ENCODE data around the gene TMEM52.

The TMEM52 gene

DNA sequence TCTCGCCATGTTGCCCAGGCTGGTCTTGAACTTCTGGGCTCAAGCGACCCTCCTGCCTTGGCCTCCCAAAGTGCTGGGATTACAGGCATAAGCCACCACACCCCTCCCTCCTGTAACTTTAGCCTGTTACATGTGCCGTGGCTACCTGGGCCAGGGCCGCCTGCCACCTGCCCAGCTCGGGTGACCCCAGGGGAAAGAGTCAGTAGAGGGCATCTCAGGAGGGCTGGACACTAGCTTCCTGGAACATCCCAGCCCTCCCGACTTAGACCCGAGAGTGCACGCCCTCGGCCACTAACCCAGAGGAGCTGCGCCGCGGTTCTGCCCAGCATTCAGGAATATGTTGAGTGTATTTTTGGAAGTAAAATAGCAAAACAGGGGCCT, 40.4 kb upstream of the TMEM52 start:
- WGBS, 2 experiments, result 83 to 87% methylated on average over 12 of the region's 12 CpGs

DNA sequence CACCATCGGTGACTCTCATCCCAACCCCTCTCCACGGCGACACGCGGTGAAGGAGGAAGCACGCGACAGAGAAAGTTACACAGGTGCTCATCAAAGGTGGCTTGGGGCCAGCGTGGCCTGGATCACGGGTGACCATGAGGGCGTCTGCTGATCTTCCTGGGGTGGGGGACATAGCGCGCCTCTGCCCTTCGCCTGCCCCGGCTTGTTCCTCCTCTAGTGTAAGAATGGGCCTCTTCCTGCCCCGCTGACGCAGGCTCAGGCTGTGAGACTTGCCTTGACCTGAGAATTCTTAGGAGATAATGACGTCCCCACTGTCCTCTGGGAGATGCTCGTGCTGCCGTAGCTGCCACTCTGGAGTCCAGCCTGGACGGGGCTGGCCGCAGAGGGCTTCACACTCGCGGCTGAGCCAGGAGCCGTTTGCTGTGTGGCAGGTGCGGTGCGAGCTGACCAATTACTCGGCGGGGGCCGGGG, 39.0 kb upstream of the TMEM52 start:
- WGBS, 2 experiments, result 94% methylated on average over 29 of the region's 29 CpGs

More for the DNA sequence above, 40.4 kb upstream of the TMEM52 start:
- H3K4me3 ChIP-seq (ENCODE audit: insufficient read depth, low read depth, low read length), result no peak overlapping the region
- no peaks in the 10 kb centered on the region for H3K36me3 ChIP-seq (ENCODE audit: control insufficient read depth, insufficient read depth, low read length)
- no peaks in the 10 kb centered on the region for H3K4me1 ChIP-seq (ENCODE audit: control insufficient read depth, insufficient read depth, low read length)
- H3K27ac ChIP-seq (ENCODE audit: insufficient read depth, low read depth, low read length, poor library complexity, severe bottlenecking), result no peak overlapping the region
- H3K9me3 ChIP-seq (ENCODE audit: control insufficient read depth, low read length), result no peaks in the 10 kb centered on the region
- H3K27me3 ChIP-seq (ENCODE audit: control insufficient read depth, insufficient read depth, low read length, poor library complexity, severe bottlenecking), result no peaks in the 10 kb centered on the region

DNA sequence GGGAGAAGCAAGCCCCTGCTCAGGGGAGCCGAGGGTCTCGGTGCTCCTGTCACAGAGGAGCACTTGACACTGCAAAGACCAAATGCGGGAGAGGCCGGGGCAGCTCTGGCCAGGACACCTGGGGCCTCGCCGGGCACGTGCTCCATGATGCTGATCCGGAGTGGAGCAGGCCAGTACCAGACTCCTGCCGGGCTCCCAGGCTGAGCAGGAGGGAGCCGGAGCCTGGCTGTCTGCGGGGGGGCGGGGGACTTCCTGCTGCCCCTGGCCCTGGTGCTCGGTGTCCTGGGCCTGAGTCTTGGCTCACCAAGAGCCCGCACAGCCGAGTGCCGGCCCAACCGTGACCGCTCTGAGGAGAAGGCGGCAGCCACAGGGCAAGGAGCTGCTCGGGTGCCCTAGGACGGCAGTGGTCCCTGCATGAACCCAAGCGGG, 38.5 kb upstream of the TMEM52 start:
- Histone ChIP-seq H3K4me3 (ENCODE audit: insufficient read depth, low read depth, low read length) (no peak overlapping the region), H3K9me3 (ENCODE audit: control insufficient read depth, low read length) (no peaks in the 10 kb centered on the region), H3K36me3 (ENCODE audit: control insufficient read depth, insufficient read depth, low read length) (no peaks in the 10 kb centered on the region), H3K27me3 (ENCODE audit: control insufficient read depth, insufficient read depth, low read length, poor library complexity, severe bottlenecking) (no peaks in the 10 kb centered on the region), H3K27ac (ENCODE audit: insufficient read depth, low read depth, low read length, poor library complexity, severe bottlenecking) (no peak overlapping the region), H3K4me1 (ENCODE audit: control insufficient read depth, insufficient read depth, low read length) (no peaks in the 10 kb centered on the region)
- WGBS, 2 experiments, result 88 to 91% methylated on average over 22 of the region's 22 CpGs

More for the DNA sequence above, 39.0 kb upstream of the TMEM52 start:
- Histone ChIP-seq H3K36me3 (ENCODE audit: control insufficient read depth, insufficient read depth, low read length) (no peaks in the 10 kb centered on the region), H3K4me1 (ENCODE audit: control insufficient read depth, insufficient read depth, low read length) (no peaks in the 10 kb centered on the region), H3K27ac (ENCODE audit: insufficient read depth, low read depth, low read length, poor library complexity, severe bottlenecking) (no peak overlapping the region), H3K27me3 (ENCODE audit: control insufficient read depth, insufficient read depth, low read length, poor library complexity, severe bottlenecking) (no peaks in the 10 kb centered on the region), H3K4me3 (ENCODE audit: insufficient read depth, low read depth, low read length) (no peak overlapping the region), H3K9me3 (ENCODE audit: control insufficient read depth, low read length) (no peaks in the 10 kb centered on the region)

DNA sequence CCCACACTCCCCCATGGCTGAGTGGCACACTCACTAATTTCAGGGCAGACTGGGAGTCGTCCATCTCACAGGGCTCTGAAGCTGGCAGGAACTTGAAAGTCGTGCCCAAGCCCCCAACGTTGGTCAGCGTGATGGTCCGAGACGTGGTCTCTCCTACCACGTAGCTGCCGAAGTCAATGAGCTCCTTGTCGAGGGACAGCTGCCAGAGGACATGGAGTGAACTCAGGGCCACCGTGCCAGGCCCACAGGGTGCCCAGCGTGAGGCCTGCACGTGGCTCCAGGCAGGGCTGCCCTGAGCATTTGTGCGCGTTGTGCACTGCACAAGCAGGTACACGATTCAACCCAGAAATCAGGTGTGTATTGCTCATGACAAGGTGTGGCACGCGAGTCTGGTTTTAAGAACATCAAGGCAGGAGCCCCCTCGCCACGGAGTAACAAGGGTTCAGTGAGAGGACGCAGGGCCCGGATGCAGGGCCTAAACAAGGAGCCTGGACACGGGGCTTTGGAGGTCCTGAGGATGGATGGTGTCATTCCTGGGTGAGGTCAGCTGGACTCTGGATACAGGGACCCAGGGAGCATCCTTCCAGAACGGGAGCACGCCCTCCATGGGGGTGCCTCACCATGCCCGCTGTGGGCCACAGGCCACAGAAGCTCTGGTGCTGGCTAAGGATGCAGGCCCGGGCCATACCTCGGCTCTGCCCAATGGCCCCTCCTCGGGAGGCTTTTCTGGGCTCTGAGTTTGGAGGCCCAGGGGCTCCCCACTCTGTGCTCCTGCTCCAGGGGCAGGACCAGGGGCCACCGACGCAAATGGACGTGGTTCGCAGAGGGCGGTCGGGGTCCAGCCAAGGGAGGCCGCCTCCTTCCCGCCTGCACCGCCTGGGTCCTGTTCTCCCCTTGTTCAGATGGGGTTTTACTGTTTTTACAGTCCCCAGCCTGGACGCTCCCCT, 37.8 kb upstream of the TMEM52 start:
- Histone ChIP-seq H3K36me3 (ENCODE audit: control insufficient read depth, insufficient read depth, low read length) (no peaks in the 10 kb centered on the region), H3K9me3 (ENCODE audit: control insufficient read depth, low read length) (no peaks in the 10 kb centered on the region), H3K27ac (ENCODE audit: insufficient read depth, low read depth, low read length, poor library complexity, severe bottlenecking) (no peak overlapping the region), H3K4me1 (ENCODE audit: control insufficient read depth, insufficient read depth, low read length) (no peaks in the 10 kb centered on the region), H3K4me3 (ENCODE audit: insufficient read depth, low read depth, low read length) (no peak overlapping the region), H3K27me3 (ENCODE audit: control insufficient read depth, insufficient read depth, low read length, poor library complexity, severe bottlenecking) (no peaks in the 10 kb centered on the region)
- WGBS, 2 experiments, result 91% methylated on average over 38 of the region's 38 CpGs

DNA sequence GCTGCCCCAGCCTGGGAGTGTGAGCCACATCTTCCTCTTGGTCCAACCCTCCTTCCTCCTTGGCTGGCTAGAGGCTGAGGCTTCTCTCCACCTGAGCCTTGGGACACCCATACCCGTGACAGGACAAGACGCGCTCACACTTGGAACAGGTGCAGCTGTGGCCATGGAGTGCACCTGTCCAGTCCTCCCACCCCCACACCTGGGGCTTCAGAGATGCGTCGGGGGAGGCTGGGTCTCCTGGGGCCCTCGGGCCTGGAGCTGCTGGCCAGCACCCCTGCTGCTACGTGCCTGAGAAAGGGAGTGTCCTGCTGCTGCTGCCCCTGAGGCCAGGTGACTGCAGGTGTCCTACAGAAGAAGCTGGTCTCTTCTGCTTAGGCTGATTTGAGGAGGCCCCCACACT, 37.0 kb upstream of the TMEM52 start:
- Histone ChIP-seq H3K4me3 (ENCODE audit: insufficient read depth, low read depth, low read length) (no peak overlapping the region), H3K9me3 (ENCODE audit: control insufficient read depth, low read length) (no peaks in the 10 kb centered on the region), H3K4me1 (ENCODE audit: control insufficient read depth, insufficient read depth, low read length) (no peaks in the 10 kb centered on the region), H3K36me3 (ENCODE audit: control insufficient read depth, insufficient read depth, low read length) (no peaks in the 10 kb centered on the region), H3K27me3 (ENCODE audit: control insufficient read depth, insufficient read depth, low read length, poor library complexity, severe bottlenecking) (no peaks in the 10 kb centered on the region), H3K27ac (ENCODE audit: insufficient read depth, low read depth, low read length, poor library complexity, severe bottlenecking) (no peak overlapping the region)
- WGBS, 2 experiments, result 89 to 91% methylated on average over 7 of the region's 7 CpGs

DNA sequence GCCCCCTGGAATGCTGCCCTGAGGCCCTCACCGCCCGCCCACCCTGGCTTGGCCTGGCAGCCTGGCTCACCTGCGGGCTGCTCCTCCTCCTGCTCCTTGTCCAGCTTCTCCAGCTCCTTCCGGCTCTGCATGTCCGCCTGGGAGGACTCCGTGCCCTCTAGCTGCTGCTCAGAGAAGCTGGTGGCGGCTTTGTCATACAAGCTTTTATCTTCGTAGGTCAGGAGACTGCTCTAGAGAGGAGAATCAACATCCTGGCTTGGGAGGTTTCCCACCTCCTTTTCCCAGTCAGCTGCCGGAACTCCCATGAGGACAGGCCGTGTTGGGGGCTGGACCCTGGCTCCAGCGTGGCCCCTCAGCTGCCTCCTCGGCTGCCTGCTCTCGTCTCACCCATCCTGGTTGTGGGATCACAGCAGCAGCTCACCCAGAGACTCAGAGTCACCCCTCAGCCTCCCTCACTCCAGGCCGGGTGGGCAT, 36.6 kb upstream of the TMEM52 start:
- H3K27me3 ChIP-seq (ENCODE audit: control insufficient read depth, insufficient read depth, low read length, poor library complexity, severe bottlenecking), result no peaks in the 10 kb centered on the region
- H3K27ac ChIP-seq (ENCODE audit: insufficient read depth, low read depth, low read length, poor library complexity, severe bottlenecking), result no peak overlapping the region
- H3K9me3 ChIP-seq (ENCODE audit: control insufficient read depth, low read length), result no peaks in the 10 kb centered on the region
- no peak overlapping the region for H3K4me3 ChIP-seq (ENCODE audit: insufficient read depth, low read depth, low read length)
- H3K36me3 ChIP-seq (ENCODE audit: control insufficient read depth, insufficient read depth, low read length), result no peaks in the 10 kb centered on the region
- WGBS, 2 experiments, result 80 to 81% methylated on average over 14 of the region's 14 CpGs
- no peaks in the 10 kb centered on the region for H3K4me1 ChIP-seq (ENCODE audit: control insufficient read depth, insufficient read depth, low read length)

DNA sequence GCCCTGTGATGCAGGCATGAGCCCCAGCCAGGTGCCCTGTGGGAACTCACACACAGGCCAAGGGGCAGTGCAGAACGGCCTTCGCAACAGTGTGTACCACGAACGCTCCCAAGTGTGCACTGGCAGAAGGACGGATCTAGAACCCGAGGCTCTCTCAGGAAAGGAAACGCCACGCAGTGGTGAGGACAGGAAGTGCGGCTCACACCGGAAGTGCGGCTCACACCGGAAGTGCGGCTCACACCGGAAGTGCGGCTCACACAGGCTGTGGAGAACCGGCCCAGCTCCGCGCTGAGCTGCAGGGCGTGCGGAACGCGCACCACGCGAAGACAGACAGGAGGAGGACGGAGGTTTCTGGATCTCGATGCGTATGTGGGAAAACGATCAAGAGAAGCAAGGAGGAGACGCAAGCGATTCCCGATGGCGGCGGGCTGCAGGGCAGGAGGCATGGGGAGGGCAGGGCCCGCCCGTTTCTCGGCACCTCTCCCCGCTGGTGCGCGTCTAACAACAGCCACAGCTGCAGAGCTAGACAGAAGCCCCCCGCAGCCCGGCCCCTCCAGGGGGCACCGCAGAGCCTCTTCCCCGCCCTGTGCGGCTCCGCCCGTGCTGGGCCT, 35.9 kb upstream of the TMEM52 start:
- Histone ChIP-seq H3K4me3 (ENCODE audit: insufficient read depth, low read depth, low read length) (no peak overlapping the region), H3K27ac (ENCODE audit: insufficient read depth, low read depth, low read length, poor library complexity, severe bottlenecking) (no peak overlapping the region), H3K9me3 (ENCODE audit: control insufficient read depth, low read length) (no peaks in the 10 kb centered on the region), H3K4me1 (ENCODE audit: control insufficient read depth, insufficient read depth, low read length) (no peaks in the 10 kb centered on the region), H3K27me3 (ENCODE audit: control insufficient read depth, insufficient read depth, low read length, poor library complexity, severe bottlenecking) (no peaks in the 10 kb centered on the region), H3K36me3 (ENCODE audit: control insufficient read depth, insufficient read depth, low read length) (no peaks in the 10 kb centered on the region)
- 88% methylated on average over 46 of the region's 46 CpGs for WGBS, 2 experiments

DNA sequence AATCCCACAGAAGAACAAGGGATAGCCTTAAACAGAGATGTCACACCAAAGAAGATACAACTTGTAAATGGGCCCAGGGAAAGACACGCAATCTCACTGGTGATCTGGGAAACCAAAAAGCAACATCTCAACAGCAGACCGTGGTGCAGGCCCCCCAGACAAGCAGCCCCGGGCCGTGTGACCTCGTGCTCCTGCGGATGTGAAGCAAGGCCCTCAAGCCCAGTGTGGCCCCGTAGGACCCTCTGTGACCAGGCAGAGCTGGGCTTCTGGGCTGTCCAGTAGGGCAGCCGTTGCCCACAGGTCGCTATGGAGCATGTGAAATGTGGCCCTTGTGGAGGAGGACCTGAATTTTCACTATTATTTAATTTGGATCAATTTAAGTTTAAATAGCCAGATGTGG, 34.9 kb upstream of the TMEM52 start:
- WGBS, 2 experiments, result 92 to 93% methylated on average over 9 of the region's 9 CpGs
- Histone ChIP-seq H3K9me3 (ENCODE audit: control insufficient read depth, low read length) (no peaks in the 10 kb centered on the region), H3K27me3 (ENCODE audit: control insufficient read depth, insufficient read depth, low read length, poor library complexity, severe bottlenecking) (no peaks in the 10 kb centered on the region), H3K27ac (ENCODE audit: insufficient read depth, low read depth, low read length, poor library complexity, severe bottlenecking) (no peak overlapping the region), H3K4me3 (ENCODE audit: insufficient read depth, low read depth, low read length) (no peak overlapping the region), H3K36me3 (ENCODE audit: control insufficient read depth, insufficient read depth, low read length) (no peaks in the 10 kb centered on the region), H3K4me1 (ENCODE audit: control insufficient read depth, insufficient read depth, low read length) (no peaks in the 10 kb centered on the region)

DNA sequence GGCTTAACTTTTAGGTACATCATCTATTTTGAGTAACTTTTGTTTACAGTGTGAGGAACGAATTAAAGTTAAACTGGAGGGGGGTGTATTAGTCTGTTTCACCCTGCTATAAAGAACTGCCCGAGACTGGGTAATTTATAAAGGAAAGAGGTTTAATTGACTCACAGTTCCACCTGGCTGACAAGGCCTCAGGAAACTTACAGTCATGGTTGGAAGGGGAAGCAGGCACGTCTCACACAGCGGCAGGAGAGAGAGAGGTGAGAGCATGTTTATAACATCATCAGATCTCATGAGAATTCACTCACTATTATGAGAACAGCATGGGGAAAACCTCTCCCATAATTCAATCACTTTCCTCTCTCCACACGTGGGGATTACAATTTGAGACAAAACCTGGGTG, 31.9 kb upstream of the TMEM52 start:
- Histone ChIP-seq H3K4me3 (ENCODE audit: insufficient read depth, low read depth, low read length) (no peak overlapping the region), H3K27me3 (ENCODE audit: control insufficient read depth, insufficient read depth, low read length, poor library complexity, severe bottlenecking) (no peaks in the 10 kb centered on the region), H3K4me1 (ENCODE audit: control insufficient read depth, insufficient read depth, low read length) (no peaks in the 10 kb centered on the region), H3K36me3 (ENCODE audit: control insufficient read depth, insufficient read depth, low read length) (no peaks in the 10 kb centered on the region), H3K9me3 (ENCODE audit: control insufficient read depth, low read length) (no peaks in the 10 kb centered on the region), H3K27ac (ENCODE audit: insufficient read depth, low read depth, low read length, poor library complexity, severe bottlenecking) (no peak overlapping the region)
- WGBS, 2 experiments, result 89 to 96% methylated on average over 5 of the region's 5 CpGs

DNA sequence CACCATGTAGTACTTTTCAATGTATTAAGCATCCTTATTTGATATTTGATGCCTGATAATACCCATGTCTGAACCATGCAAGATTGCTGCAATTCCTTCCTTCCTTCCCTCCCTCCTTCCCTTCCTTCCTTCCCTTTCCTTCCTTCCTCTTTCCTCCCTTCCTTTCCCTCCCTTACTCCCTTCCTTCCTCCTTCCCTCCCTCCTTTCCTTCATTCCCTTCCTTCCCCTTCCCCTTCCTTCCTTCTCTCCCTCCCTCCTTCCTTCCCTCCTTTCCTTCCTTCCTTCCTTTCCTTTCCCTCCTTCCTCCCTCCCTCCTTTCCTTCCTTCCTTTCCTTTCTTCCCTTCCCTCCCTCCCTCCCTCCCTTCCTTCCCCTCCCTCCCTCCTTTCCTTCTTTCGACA, 29.7 kb upstream of the TMEM52 start:
- 77 to 80% methylated on average over 1 of the region's 1 CpG for WGBS, 2 experiments
- no peak overlapping the region for H3K27ac ChIP-seq (ENCODE audit: insufficient read depth, low read depth, low read length, poor library complexity, severe bottlenecking)
- H3K9me3 ChIP-seq (ENCODE audit: control insufficient read depth, low read length), result no peaks in the 10 kb centered on the region
- H3K4me3 ChIP-seq (ENCODE audit: insufficient read depth, low read depth, low read length), result no peak overlapping the region
- H3K27me3 ChIP-seq (ENCODE audit: control insufficient read depth, insufficient read depth, low read length, poor library complexity, severe bottlenecking), result no peaks in the 10 kb centered on the region
- no peaks in the 10 kb centered on the region for H3K36me3 ChIP-seq (ENCODE audit: control insufficient read depth, insufficient read depth, low read length)
- no peaks in the 10 kb centered on the region for H3K4me1 ChIP-seq (ENCODE audit: control insufficient read depth, insufficient read depth, low read length)
